Measurements from ENCODE around the gene VSTM2B. TPM values are rescaled to one million over a fixed set of nuclear protein-coding genes. Genes with fewer than 3 reads are reported as not detected.

VSTM2B gene
- polyA plus RNA-seq, 1 experiment = not detected

- no peak for TF ChIP-seq CTCF (IDR thresholded peaks at IDR 0.05; ENCODE audit: low read depth, low read length)
Observed at GRCh38 chr19:29577649-29577963, 51.8 kb downstream of the VSTM2B start.

GRCh38 chr19:29578349-29578748 lies 52.6 kb downstream of the VSTM2B start:
- no peak overlapping the region for H3K4me3 ChIP-seq (ENCODE audit: low read depth, low read length)
- no peak for DNase-seq (ENCODE audit: low read depth, low spot score)
- TF ChIP-seq CTCF (IDR thresholded peaks at IDR 0.05; ENCODE audit: low read depth, low read length) = no peak
- CTCF ChIA-PET = no interaction called here
- H3K27me3 ChIP-seq (ENCODE audit: control insufficient read depth, insufficient read depth, low read length) = peaks cover 11% of the 10 kb centered on the region
- H3K27ac ChIP-seq (ENCODE audit: low read depth, low read length) = no peak overlapping the region
- POLR2A ChIA-PET = no interaction called here
- H3K9me3 ChIP-seq (ENCODE audit: control insufficient read depth, insufficient read depth, low read length) = no peaks in the 10 kb centered on the region

More at GRCh38 chr19:29577649-29577963, 51.8 kb downstream of the VSTM2B start:
- Histone ChIP-seq H3K27ac (ENCODE audit: low read depth, low read length) (no peak overlapping the region), H3K27me3 (ENCODE audit: control insufficient read depth, insufficient read depth, low read length) (peaks cover 11% of the 10 kb centered on the region), H3K9me3 (ENCODE audit: control insufficient read depth, insufficient read depth, low read length) (no peaks in the 10 kb centered on the region), H3K4me3 (ENCODE audit: low read depth, low read length) (no peak overlapping the region)
- ChIA-PET POLR2A (no interaction called here), CTCF (no interaction called here)
- DNase-seq (ENCODE audit: low read depth, low spot score) = no peak

GRCh38 chr19:29579308-29579910 lies 53.6 kb downstream of the VSTM2B start:
- H3K27ac ChIP-seq (ENCODE audit: low read depth, low read length) = no peak overlapping the region
- H3K4me3 ChIP-seq (ENCODE audit: low read depth, low read length) = no peak overlapping the region
- no peaks in the 10 kb centered on the region for H3K9me3 ChIP-seq (ENCODE audit: control insufficient read depth, insufficient read depth, low read length)
- ChIA-PET CTCF (no interaction called here), POLR2A (no interaction called here)
- no peak for TF ChIP-seq CTCF (IDR thresholded peaks at IDR 0.05; ENCODE audit: low read depth, low read length)
- no peak for DNase-seq (ENCODE audit: low read depth, low spot score)
- peaks cover 3% of the 10 kb centered on the region for H3K27me3 ChIP-seq (ENCODE audit: control insufficient read depth, insufficient read depth, low read length)

GRCh38 chr19:29581398-29581797 lies 55.6 kb downstream of the VSTM2B start:
- no peak for TF ChIP-seq CTCF (IDR thresholded peaks at IDR 0.05; ENCODE audit: low read depth, low read length)
- ChIA-PET CTCF (no interaction called here), POLR2A (no interaction called here)
- no peak for DNase-seq (ENCODE audit: low read depth, low spot score)
- H3K27me3 ChIP-seq (ENCODE audit: control insufficient read depth, insufficient read depth, low read length) = no peaks in the 10 kb centered on the region
- H3K9me3 ChIP-seq (ENCODE audit: control insufficient read depth, insufficient read depth, low read length) = no peaks in the 10 kb centered on the region
- H3K4me3 ChIP-seq (ENCODE audit: low read depth, low read length) = no peak overlapping the region
- H3K27ac ChIP-seq (ENCODE audit: low read depth, low read length) = no peak overlapping the region

GRCh38 chr19:29583196-29583999 lies 57.6 kb downstream of the VSTM2B start:
- Histone ChIP-seq H3K27ac (ENCODE audit: low read depth, low read length) (no peak overlapping the region), H3K9me3 (ENCODE audit: control insufficient read depth, insufficient read depth, low read length) (no peaks in the 10 kb centered on the region), H3K4me3 (ENCODE audit: low read depth, low read length) (no peak overlapping the region), H3K27me3 (ENCODE audit: control insufficient read depth, insufficient read depth, low read length) (no peaks in the 10 kb centered on the region)
- DNase-seq (ENCODE audit: low read depth, low spot score) = no peak
- POLR2A ChIA-PET = interaction anchor here (0.6 kb wide), 1 partner anchor 19 kb away, joined by 5 read pairs; no protein-coding TSS in a partner anchor
- CTCF ChIA-PET = interaction anchor here (1.0 kb wide), 1 partner anchor 111 kb away, joined by 3 read pairs; no protein-coding TSS in a partner anchor
- no peak for TF ChIP-seq CTCF (IDR thresholded peaks at IDR 0.05; ENCODE audit: low read depth, low read length)

Data from AG04450 (cell line).